RWPE2 (cell line): ENCODE results near the gene RPRML.

Source experiments
- ATAC-seq: fragments of 200-7000 bp; cut with Tn5 transposase; 3 replicates; pipeline ENCODE4 v1.9.1; 2021; ENCODE audit warnings: low read depth
- DNase-seq: peaks from one replicate; pipeline ENCODE4 v3.0.0-alpha.2; 2020; ENCODE audit warnings: low spot score
- H3K27ac ChIP-seq: fragments of 450-650 bp; 2 replicates; pipeline ENCODE4 v1.5.1; 2017; ENCODE audit warnings: mild to moderate bottlenecking; ENCODE audit not compliant: poor library complexity, severe bottlenecking
- H3K27me3 ChIP-seq: fragments of 250-450 bp; sonication (Bioruptor Pico); 2 replicates; pipeline ENCODE4 v1.5.1; 2021; ENCODE audit warnings: mild to moderate bottlenecking, moderate library complexity; ENCODE audit not compliant: insufficient read depth, poor library complexity, severe bottlenecking
- H3K36me3 ChIP-seq: fragments of 250-450 bp; sonication (Bioruptor Pico); 2 replicates; pipeline ENCODE4 v1.5.1; 2020; ENCODE audit warnings: low read depth, mild to moderate bottlenecking, moderate library complexity
- H3K4me1 ChIP-seq: fragments of 250-450 bp; sonication (Bioruptor Pico); 2 replicates; pipeline ENCODE4 v1.5.1; 2021; ENCODE audit warnings: mild to moderate bottlenecking, moderate library complexity; ENCODE audit not compliant: insufficient read depth, poor library complexity, severe bottlenecking
- H3K4me3 ChIP-seq: fragments of 250-450 bp; sonication (Bioruptor Pico); 2 replicates; pipeline ENCODE4 v1.5.1; 2021; ENCODE audit warnings: mild to moderate bottlenecking, moderate library complexity; ENCODE audit not compliant: severe bottlenecking
- H3K9me3 ChIP-seq: fragments of 250-450 bp; sonication (Bioruptor Pico); 2 replicates; pipeline ENCODE4 v1.5.1; 2021; ENCODE audit warnings: mild to moderate bottlenecking, moderate library complexity; ENCODE audit not compliant: severe bottlenecking
- CTCF ChIP-seq: fragments of 450-650 bp; IDR thresholded peaks from one replicate; pipeline ENCODE4 v1.5.1; 2017; ENCODE audit warnings: mild to moderate bottlenecking, moderate library complexity; ENCODE audit not compliant: poor library complexity, severe bottlenecking

Gene RPRML

GRCh38 chr17:46971647-46972300 is 7.3 kb downstream of the RPRML start:
- H3K4me3 ChIP-seq = no peak overlapping the region
- DNase-seq (no peak), ATAC-seq (no peak)
- no peaks in the 10 kb centered on the region for H3K36me3 ChIP-seq
- H3K9me3 ChIP-seq = no peaks in the 10 kb centered on the region
- peaks cover 10% of the 10 kb centered on the region for H3K27me3 ChIP-seq
- H3K27ac ChIP-seq = no peak overlapping the region
- no peak for TF ChIP-seq CTCF
- no peaks in the 10 kb centered on the region for H3K4me1 ChIP-seq

- DNase-seq (no peak), ATAC-seq (no peak)
- TF ChIP-seq CTCF = no peak
- H3K9me3 ChIP-seq = no peaks in the 10 kb centered on the region
- H3K27ac ChIP-seq = no peak overlapping the region
- no peaks in the 10 kb centered on the region for H3K4me1 ChIP-seq
- no peaks in the 10 kb centered on the region for H3K36me3 ChIP-seq
- peaks cover 5% of the 10 kb centered on the region for H3K27me3 ChIP-seq
- no peak overlapping the region for H3K4me3 ChIP-seq
Measured at GRCh38 chr17:46968896-46969295, 10.2 kb downstream of the RPRML start.

GRCh38 chr17:46968224-46968834 is 10.7 kb downstream of the RPRML start:
- no peaks in the 10 kb centered on the region for H3K9me3 ChIP-seq
- peaks cover 5% of the 10 kb centered on the region for H3K27me3 ChIP-seq
- H3K27ac ChIP-seq = no peak overlapping the region
- no peaks in the 10 kb centered on the region for H3K4me1 ChIP-seq
- TF ChIP-seq CTCF = no peak
- DNase-seq (no peak), ATAC-seq (no peak)
- no peak overlapping the region for H3K4me3 ChIP-seq
- H3K36me3 ChIP-seq = no peaks in the 10 kb centered on the region

- ATAC-seq = 0 out of 3 replicates have a peak, but pooled peaks have one; percentile 25
- Histone ChIP-seq H3K4me3 (no peak overlapping the region), H3K4me1 (no peaks in the 10 kb centered on the region), H3K27me3 (no peaks in the 10 kb centered on the region), H3K27ac (no peak overlapping the region), H3K36me3 (no peaks in the 10 kb centered on the region), H3K9me3 (no peaks in the 10 kb centered on the region)
- no peak for TF ChIP-seq CTCF
- no peak for DNase-seq
Measured at GRCh38 chr17:46964315-46965265, 14.5 kb downstream of the RPRML start.
